Neural progenitor cell (in vitro differentiated cells): ENCODE measurements around the gene PRKAG2.

Source experiments
- EZH2phosphoT487 ChIP-seq: fragments of 200-600 bp; sonication (generic); IDR thresholded peaks from 2 replicates; pipeline ENCODE4 v1.6.1; 2017; ENCODE audit warnings: antibody characterized with exemption
- TF ChIP-seq, protein P1 (sequence below): fragments of 200-600 bp; sonication (generic); IDR thresholded peaks from 2 replicates; pipeline ENCODE4 v1.5.1; 2017; ENCODE audit warnings: antibody characterized with exemption, mild to moderate bottlenecking

GRCh38 chr7:151518105-151518946 is 358.6 kb downstream of the PRKAG2 start:
- TF ChIP-seq, protein P1, sequence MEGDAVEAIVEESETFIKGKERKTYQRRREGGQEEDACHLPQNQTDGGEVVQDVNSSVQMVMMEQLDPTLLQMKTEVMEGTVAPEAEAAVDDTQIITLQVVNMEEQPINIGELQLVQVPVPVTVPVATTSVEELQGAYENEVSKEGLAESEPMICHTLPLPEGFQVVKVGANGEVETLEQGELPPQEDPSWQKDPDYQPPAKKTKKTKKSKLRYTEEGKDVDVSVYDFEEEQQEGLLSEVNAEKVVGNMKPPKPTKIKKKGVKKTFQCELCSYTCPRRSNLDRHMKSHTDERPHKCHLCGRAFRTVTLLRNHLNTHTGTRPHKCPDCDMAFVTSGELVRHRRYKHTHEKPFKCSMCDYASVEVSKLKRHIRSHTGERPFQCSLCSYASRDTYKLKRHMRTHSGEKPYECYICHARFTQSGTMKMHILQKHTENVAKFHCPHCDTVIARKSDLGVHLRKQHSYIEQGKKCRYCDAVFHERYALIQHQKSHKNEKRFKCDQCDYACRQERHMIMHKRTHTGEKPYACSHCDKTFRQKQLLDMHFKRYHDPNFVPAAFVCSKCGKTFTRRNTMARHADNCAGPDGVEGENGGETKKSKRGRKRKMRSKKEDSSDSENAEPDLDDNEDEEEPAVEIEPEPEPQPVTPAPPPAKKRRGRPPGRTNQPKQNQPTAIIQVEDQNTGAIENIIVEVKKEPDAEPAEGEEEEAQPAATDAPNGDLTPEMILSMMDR: no peak
- no peak for TF ChIP-seq EZH2phosphoT487
